ENCODE results near the gene KAT6B.

- TF ChIP-seq EZH2 (IDR thresholded peaks at IDR 0.05; ENCODE audit: insufficient read depth, poor library complexity, severe bottlenecking) (no peak), EZH2phosphoT487 (IDR thresholded peaks at IDR 0.05; ENCODE audit: insufficient read depth, low read depth) (no peak)
Measured at GRCh38 chr10:75000748-75001321, 174.4 kb downstream of the KAT6B start.
